Stimulated activated CD4-positive, alpha-beta T cell treated with anti-CD3 and anti-CD28 coated beads, Interleukin-2, amount 100 ng/mL, for 24 hours (primary cell): ENCODE data around the gene FGF18.
"Not testable (repeated sequence)": the region's sequence is repeated elsewhere in the genome, so short reads cannot be mapped to it uniquely, and the experiment has no call there.

Experiments used
- DNase-seq, 2 donors: peaks; one replicate each; pipeline ENCODE4 v3.0.0-alpha.2; 2020

Gene FGF18

DNA sequence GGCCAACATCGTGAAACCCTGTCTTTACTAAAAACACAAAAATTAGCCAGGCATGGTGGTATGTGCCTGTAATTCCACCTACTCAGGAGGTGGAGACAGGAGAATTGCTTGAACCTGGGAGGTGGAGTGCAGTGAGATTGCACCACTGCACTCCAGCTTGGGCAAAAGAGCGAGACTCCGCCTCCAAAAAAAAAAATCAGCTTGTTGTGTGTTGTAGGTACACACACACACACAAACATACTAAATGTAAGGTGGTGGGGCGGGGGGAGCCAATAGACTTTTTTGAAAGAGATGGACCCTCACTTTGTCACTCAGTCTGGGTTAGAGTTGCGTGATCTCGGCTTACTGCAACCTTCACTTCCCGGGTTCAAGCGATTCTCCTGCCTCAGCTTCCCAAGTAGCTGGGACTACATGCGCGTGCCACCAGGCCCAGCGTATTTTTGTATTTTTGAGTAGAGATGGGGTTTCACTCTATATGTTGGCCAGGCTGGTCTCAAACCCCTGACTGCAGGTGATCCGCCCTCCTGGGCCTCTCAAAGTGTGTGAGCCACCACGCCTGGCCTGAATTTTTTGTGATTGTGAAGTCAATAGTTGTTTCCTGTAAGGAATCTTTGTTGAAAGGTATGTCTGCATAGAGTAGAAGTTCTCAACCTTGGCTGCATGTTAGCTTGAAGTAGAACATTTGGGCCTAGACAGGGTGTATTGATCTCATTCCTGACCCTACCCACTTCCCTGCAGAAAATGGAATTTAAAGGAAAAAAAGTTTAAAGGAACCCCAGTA, 18.1 kb upstream of the FGF18 start:
- DNase-seq, result no peak

DNA sequence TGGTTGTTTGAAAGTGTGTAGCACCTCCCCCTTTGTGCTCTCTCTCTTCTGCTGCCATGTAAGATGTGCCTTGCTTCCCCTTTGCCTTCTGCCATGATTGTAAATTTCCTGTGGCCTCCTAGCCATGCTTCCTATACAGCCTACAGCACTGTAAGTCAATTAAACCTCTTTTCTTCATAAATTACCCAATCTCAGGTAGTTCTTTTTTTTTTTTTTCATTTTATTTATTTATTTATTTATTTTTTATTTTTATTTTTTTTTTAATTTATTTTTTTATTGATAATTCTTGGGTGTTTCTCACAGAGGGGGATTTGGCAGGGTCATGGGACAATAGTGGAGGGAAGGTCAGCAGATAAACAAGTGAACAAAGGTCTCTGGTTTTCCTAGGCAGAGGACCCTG, 16.7 kb upstream of the FGF18 start:
- not testable (repeated sequence) for DNase-seq

GRCh38 chr5:171405615-171406014, 13.8 kb upstream of the FGF18 start:
- no peak for DNase-seq

- DNase-seq, result no peak
Measured at GRCh38 chr5:171407234-171407633, 12.2 kb upstream of the FGF18 start.

GRCh38 chr5:171409164-171410136, 10.0 kb upstream of the FGF18 start:
- no peak for DNase-seq

DNA sequence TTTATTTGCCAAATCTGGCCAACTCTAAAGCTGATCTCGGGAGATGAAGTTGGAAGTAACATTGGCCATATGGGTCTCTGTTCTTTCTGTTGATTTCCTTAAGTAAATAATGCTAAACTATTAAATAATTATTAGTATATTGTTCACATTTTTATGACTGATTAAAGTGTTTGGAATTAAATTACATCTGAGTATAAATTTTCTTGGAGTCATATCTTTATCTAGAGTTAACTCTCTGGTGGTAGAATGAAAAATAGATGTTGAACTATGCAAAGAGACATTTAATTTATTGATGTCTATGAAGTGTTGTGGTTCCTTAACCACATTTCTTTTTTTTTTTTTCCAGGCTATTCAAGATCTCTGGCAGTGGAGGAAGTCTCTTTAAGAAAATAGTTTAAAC, 9.3 kb upstream of the FGF18 start:
- no peak for DNase-seq

DNA sequence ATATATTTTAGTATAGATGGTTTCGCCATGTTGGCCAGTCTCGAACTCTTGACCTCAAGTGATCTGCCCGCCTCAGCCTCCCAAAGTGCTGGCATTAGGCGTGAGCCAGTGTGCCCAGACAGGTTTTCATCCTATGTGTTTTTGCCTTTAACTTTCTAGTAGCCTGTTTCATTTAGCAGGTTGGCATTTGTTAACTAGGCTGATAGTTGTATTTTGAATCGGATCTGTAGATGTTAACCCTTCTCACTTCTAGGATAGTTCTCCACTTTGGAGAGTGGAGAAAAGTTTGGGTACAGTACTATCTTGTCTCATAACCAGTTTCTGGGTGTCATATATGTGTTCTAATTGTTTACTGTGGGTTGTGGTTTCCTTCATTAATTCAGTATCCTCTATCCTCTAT, 7.3 kb upstream of the FGF18 start:
- DNase-seq, result peak in 1 of 2 donors; percentile 11

GRCh38 chr5:171413153-171413910, 6.1 kb upstream of the FGF18 start:
- DNase-seq, result peak in 1 of 2 donors; percentile 16

GRCh38 chr5:171413993-171414392, 5.5 kb upstream of the FGF18 start:
- not testable (repeated sequence) for DNase-seq

DNA sequence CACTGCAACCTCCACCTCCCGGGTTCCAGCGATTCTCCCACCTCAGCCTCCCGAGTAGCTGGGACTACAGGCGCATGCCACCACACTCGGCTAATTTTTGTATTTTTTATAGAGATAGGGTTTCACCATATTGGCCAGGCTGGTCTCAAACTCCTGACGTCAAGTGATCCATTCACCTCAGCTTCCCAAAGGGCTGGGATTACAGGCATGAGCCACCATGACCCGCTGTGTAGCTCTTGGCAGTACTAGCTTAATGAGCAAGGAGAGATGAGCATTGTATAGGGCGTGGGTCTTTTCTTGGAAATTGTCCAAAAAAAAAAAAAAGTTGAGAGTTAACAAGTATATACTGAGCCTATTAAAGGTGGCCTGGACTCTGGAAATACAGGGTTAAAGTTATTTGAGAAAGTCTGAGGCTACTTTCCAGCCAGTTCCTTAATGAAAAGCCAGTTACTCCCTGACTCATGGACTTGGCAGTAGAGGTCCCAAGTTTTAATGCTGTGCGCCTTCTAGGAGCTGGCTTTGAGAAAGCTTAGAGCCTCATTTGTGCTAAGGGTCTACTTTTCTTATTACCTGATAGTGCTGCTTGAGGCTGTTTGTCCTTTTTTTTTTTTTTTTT, 4.2 kb upstream of the FGF18 start:
- no peak for DNase-seq

DNA sequence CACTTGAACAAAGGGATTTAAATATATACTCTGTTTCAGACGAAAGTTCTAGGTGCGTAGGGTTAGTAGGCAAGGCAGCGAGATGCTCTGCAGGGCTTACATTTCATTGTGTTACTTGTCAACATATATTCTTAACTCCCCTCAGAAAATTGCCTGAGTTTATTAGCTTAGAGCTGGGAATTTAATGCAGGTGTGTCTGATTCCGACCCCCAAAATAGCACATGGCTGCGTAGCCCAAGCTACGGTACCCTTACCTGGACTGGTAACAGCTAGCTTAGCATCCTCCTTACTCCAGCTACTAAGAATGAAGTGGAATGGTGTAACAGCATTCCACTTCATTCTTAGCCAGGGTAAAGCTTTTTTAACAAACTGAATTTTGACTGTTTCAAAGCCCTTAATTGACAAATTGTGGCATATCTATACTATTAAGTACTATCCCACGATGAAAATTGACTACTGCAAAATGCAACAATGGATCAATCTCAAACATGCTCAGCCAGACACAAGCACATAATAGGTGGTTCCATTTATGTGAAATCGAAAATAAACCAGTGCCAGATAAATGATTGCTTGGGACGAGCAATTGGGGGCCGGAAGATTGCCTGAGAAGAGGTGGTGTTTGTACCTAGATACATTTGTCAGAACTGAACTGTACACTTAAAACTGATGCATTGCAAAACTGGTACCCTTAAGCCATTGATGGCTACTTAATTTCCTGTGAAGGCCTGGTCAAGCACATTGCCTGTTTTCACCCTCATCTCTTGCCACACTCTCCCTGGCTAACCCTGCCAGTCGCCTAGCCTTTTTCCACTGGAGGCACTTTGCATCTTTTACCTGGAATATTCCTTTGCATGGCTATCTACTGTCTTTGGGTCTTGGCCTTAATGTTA, 3.0 kb upstream of the FGF18 start:
- no peak for DNase-seq

DNA sequence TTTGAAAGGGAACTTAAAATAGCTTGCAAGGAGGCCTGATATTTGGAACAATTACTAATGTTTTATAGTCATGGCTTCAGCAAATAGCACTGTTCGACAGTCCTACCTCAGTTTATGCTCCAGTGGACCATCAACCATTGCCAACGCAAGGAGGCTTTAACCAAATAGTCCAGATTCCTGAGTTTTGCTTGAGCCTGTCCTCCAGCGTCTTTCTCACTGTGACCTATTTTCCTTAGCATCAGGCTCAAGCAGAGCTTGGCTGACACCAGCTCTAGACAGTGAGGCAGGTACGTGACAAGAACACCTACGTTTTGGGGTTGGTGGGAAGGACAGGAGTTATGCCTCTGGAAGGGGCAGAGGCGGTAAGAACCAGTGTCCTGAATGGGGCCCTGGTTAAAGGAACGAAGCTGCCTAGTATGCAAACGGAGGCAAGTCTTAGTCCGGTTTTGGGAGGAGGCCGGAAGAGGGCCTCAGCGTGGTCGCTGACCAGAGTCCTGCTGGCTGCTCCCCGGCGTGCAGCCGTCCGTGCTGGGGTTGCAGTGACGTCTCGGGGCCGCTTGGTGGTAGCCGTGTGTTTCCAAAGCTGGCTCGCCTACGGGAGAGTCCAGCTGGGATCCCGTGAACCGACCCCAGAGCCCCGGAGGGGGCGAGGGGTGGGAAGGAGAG, 998 bp upstream of the FGF18 start:
- DNase-seq, result peak; percentile 66 to 68

DNA sequence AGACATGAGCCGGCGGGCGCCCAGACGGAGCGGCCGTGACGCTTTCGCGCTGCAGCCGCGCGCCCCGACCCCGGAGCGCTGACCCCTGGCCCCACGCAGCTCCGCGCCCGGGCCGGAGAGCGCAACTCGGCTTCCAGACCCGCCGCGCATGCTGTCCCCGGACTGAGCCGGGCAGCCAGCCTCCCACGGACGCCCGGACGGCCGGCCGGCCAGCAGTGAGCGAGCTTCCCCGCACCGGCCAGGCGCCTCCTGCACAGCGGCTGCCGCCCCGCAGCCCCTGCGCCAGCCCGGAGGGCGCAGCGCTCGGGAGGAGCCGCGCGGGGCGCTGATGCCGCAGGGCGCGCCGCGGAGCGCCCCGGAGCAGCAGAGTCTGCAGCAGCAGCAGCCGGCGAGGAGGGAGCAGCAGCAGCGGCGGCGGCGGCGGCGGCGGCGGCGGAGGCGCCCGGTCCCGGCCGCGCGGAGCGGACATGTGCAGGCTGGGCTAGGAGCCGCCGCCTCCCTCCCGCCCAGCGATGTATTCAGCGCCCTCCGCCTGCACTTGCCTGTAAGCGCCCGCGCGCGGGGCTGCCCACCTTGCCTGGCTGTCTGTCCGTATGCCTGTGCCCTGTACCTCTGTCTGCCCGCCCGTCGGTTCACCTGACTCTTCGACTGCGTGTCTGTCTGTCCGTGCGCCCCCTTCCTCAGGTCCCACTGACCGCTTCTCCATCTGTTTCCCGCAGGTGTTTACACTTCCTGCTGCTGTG, 412 bp downstream of the FGF18 start:
- DNase-seq, result peak in 1 of 2 donors; percentile 48

- no peak for DNase-seq
Measured at GRCh38 chr5:171420431-171421241, 1.2 kb downstream of the FGF18 start.

GRCh38 chr5:171421331-171422262, 2.1 kb downstream of the FGF18 start:
- DNase-seq, result no peak

GRCh38 chr5:171422495-171422894, 3.0 kb downstream of the FGF18 start:
- no peak for DNase-seq

DNA sequence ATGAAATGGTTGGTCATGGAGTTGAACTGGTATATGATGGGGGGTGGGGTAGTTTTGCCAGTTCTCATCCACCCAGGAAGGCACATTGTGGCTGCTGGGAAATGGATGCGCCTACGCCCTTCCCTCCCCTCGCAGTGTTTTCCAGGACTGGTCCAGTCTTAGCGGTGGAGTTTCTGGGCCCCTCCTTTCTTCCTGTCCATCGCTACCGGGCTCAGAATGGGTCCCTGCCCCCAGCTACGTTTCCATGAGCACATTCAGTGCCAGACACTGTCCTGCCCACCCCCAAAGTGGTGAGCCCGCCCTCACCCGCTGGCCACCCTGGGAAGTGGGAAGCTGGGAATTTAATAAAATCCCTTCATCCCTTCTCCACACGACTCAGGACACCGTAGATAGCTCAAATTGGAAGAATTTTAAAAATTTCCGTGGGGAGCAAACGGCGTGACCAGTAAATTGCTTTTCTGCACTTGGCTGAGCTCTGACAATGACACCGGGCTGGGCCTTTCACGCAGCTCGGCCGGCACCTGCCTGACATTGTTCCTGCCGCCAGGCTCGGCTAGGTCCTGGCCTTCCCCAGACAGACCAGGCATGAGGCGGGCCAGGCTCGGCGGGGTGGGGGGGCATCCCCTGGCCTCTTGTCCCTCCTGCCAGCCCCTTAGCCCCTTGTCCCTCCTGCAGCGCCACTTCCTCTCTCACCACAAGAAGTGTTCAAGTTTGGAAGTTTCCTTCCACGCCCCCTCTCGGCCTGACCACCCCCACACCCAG, 3.6 kb downstream of the FGF18 start:
- DNase-seq, result no peak
